Thymus (tissue), 14 donors: Measurements from ENCODE around the gene GSK3B. TPM values are rescaled to one million over a fixed set of nuclear protein-coding genes. Genes with fewer than 3 reads are reported as not detected.

Experiments
- DNase-seq, 9 donors: peaks; one replicate each; pipeline ENCODE4 v3.0.0-alpha.2; 2013; ENCODE audit warnings: low spot score in 9 of 9, low read depth in 6 of 9, missing footprints in 1 of 9
- H3K27ac ChIP-seq, 2 donors: one replicate each; pipeline ENCODE4 v1.5.1; 2013; ENCODE audit warnings: control low read depth in 1 of 2, low read depth in 1 of 2, low read length in 1 of 2, mild to moderate bottlenecking in 1 of 2, moderate library complexity in 1 of 2
- H3K27me3 ChIP-seq, 2 donors: one replicate each; pipeline ENCODE4 v1.5.1; 2013; ENCODE audit warnings: low read length in 1 of 2; ENCODE audit not compliant: control insufficient read depth in 2 of 2, insufficient read depth in 1 of 2
- H3K36me3 ChIP-seq, 2 donors: one replicate each; pipeline ENCODE4 v1.5.1; 2013; ENCODE audit warnings: low read length in 1 of 2, mild to moderate bottlenecking in 1 of 2, moderate library complexity in 1 of 2; ENCODE audit not compliant: control insufficient read depth in 2 of 2, insufficient read depth in 2 of 2
- H3K4me1 ChIP-seq, 2 donors: one replicate each; pipeline ENCODE4 v1.5.1; 2013; ENCODE audit warnings: low read length in 2 of 2; ENCODE audit not compliant: control insufficient read depth in 2 of 2, insufficient read depth in 2 of 2
- H3K4me3 ChIP-seq, 2 donors: one replicate each; pipeline ENCODE4 v1.5.1; 2013; ENCODE audit warnings: low read length in 2 of 2, control low read depth in 1 of 2, mild to moderate bottlenecking in 1 of 2
- H3K9me3 ChIP-seq, 2 donors: one replicate each; pipeline ENCODE4 v1.5.1; 2013; ENCODE audit warnings: low read length in 1 of 2, mild to moderate bottlenecking in 1 of 2; ENCODE audit not compliant: control insufficient read depth in 2 of 2, insufficient read depth in 1 of 2
- WGBS: extraction: QIAGEN DNeasy Blood & Tissue Kit; methylation state at CpG from one replicate; pipeline ENCODE4 v1.1.7; 2013; 5-methylcytosine and 5-hydroxymethylcytosine counted together
- long read RNA-seq, 10 donors: transcript quantifications; one replicate each; lab custom pipeline, GENCODE V29; 2026
- polyA plus RNA-seq: library from polyadenylated mRNA; stranded (reverse); fragments of 200-250 nt; gene quantifications from one replicate; pipeline ENCODE4 v1.2.3, GENCODE V29; 2013
- total RNA-seq: library from RNA; stranded (reverse); fragments of 120-200 nt; gene quantifications from one replicate; pipeline ENCODE4 v1.2.4, GENCODE V29; 2013
- donor health status: healthy.

Gene GSK3B
- total RNA-seq (34.0 TPM), polyA plus RNA-seq (10.9 TPM)
- long read RNA-seq, donor 1, full-length matches to known transcripts, result 2 of 2 reads
- long read RNA-seq, donor 1, partial matches to known transcripts, result 0 of 2 reads
- long read RNA-seq, donor 1, other reads (novel, unspliced or antisense), result 0 of 2 reads
- long read RNA-seq, donor 2, full-length matches to known transcripts, result 14 of 27 reads
- long read RNA-seq, donor 2, partial matches to known transcripts, result 13 of 27 reads
- long read RNA-seq, donor 2, other reads (novel, unspliced or antisense), result 0 of 27 reads
- long read RNA-seq, donor 3, full-length matches to known transcripts, result 5 of 5 reads
- long read RNA-seq, donor 3, partial matches to known transcripts, result 0 of 5 reads
- long read RNA-seq, donor 3, other reads (novel, unspliced or antisense), result 0 of 5 reads
- long read RNA-seq, donor 4, full-length matches to known transcripts, result 1 of 1 reads
- long read RNA-seq, donor 4, partial matches to known transcripts, result 0 of 1 reads
- long read RNA-seq, donor 4, other reads (novel, unspliced or antisense), result 0 of 1 reads
- long read RNA-seq, donor 5, full-length matches to known transcripts, result 6 of 6 reads
- long read RNA-seq, donor 5, partial matches to known transcripts, result 0 of 6 reads
- long read RNA-seq, donor 5, other reads (novel, unspliced or antisense), result 0 of 6 reads
- long read RNA-seq, donor 6, full-length matches to known transcripts, result 3 of 3 reads
- long read RNA-seq, donor 6, partial matches to known transcripts, result 0 of 3 reads
- long read RNA-seq, donor 6, other reads (novel, unspliced or antisense), result 0 of 3 reads
- long read RNA-seq, donor 7, full-length matches to known transcripts, result 2 of 13 reads
- long read RNA-seq, donor 7, partial matches to known transcripts, result 11 of 13 reads
- long read RNA-seq, donor 7, other reads (novel, unspliced or antisense), result 0 of 13 reads
- long read RNA-seq, donor 8, full-length matches to known transcripts, result 2 of 2 reads
- long read RNA-seq, donor 8, partial matches to known transcripts, result 0 of 2 reads
- long read RNA-seq, donor 8, other reads (novel, unspliced or antisense), result 0 of 2 reads
- long read RNA-seq, donor 9, full-length matches to known transcripts, result 3 of 3 reads
- long read RNA-seq, donor 9, partial matches to known transcripts, result 0 of 3 reads
- long read RNA-seq, donor 9, other reads (novel, unspliced or antisense), result 0 of 3 reads
- long read RNA-seq, donor 10, full-length matches to known transcripts, result 2 of 2 reads
- long read RNA-seq, donor 10, partial matches to known transcripts, result 0 of 2 reads
- long read RNA-seq, donor 10, other reads (novel, unspliced or antisense), result 0 of 2 reads

- WGBS, result under 1% methylated on average over 94 of the region's 94 CpGs
- H3K4me3 ChIP-seq, result peak within 1 kb of the TSS; percentile 73 to 87
- no peaks in the 10 kb centered on the region for H3K9me3 ChIP-seq
- H3K4me1 ChIP-seq, result peaks cover 9 to 13% of the 10 kb centered on the region in 2 donors
- H3K27ac ChIP-seq, result peak within 1 kb of the TSS; percentile 99
- peak in 8 of 9 donors; percentile 78 to 100 (median 99) for DNase-seq
- H3K36me3 ChIP-seq, result no peaks in the 10 kb centered on the region
- no peaks in the 10 kb centered on the region for H3K27me3 ChIP-seq
These were observed at the start of gene GSK3B for GRCh38 chr3:120093911-120094775. Gene GSK3B, minus strand, starts transcription at chr3:120094447. Its CDS starts 1,013 bp downstream, at chr3:120093434.

- Histone ChIP-seq H3K27ac (no peak overlapping the region), H3K27me3 (no peaks in the 10 kb centered on the region), H3K4me3 (no peak overlapping the region), H3K9me3 (peaks cover 0 to 3% of the 10 kb centered on the region in 2 donors), H3K36me3 (no peaks in the 10 kb centered on the region), H3K4me1 (peaks cover 13 to 21% of the 10 kb centered on the region in 2 donors)
- WGBS, result 99% methylated on average over 2 of the region's 2 CpGs
- no peak for DNase-seq
These were observed 49.4 kb upstream of the GSK3B start for GRCh38 chr3:120143676-120144075.

- H3K4me1 ChIP-seq, result peaks cover 3 to 7% of the 10 kb centered on the region in 2 donors
- peaks cover 0 to 3% of the 10 kb centered on the region in 2 donors for H3K9me3 ChIP-seq
- DNase-seq, result no peak
- H3K27me3 ChIP-seq, result no peaks in the 10 kb centered on the region
- no peak overlapping the region for H3K27ac ChIP-seq
- H3K36me3 ChIP-seq, result no peaks in the 10 kb centered on the region
- WGBS, result 95% methylated on average over 4 of the region's 4 CpGs
- H3K4me3 ChIP-seq, result no peak overlapping the region
These were observed 48.0 kb upstream of the GSK3B start for GRCh38 chr3:120142236-120142635.

- WGBS, result 98% methylated on average over 52 of the region's 52 CpGs
- DNase-seq, result no peak
- no peaks in the 10 kb centered on the region for H3K27me3 ChIP-seq
These were observed 46.0 kb upstream of the GSK3B start for GRCh38 chr3:120140098-120140742.

GRCh38 chr3:120139140-120139539, 44.9 kb upstream of the GSK3B start:
- Histone ChIP-seq H3K9me3 (peaks cover 0 to 3% of the 10 kb centered on the region in 2 donors), H3K4me1 (no peaks in the 10 kb centered on the region), H3K4me3 (no peak overlapping the region), H3K36me3 (no peaks in the 10 kb centered on the region), H3K27me3 (no peaks in the 10 kb centered on the region), H3K27ac (no peak overlapping the region)
- over 99% methylated on average over 4 of the region's 4 CpGs for WGBS
- no peak for DNase-seq

More at GRCh38 chr3:120140098-120140742, 46.0 kb upstream of the GSK3B start:
- Histone ChIP-seq H3K9me3 (peaks cover 0 to 3% of the 10 kb centered on the region in 2 donors), H3K4me1 (no peaks in the 10 kb centered on the region), H3K36me3 (no peaks in the 10 kb centered on the region), H3K27ac (no peak overlapping the region), H3K4me3 (no peak overlapping the region)

- 93% methylated on average over 2 of the region's 2 CpGs for WGBS
- H3K9me3 ChIP-seq, result peaks cover 0 to 3% of the 10 kb centered on the region in 2 donors
- no peaks in the 10 kb centered on the region for H3K36me3 ChIP-seq
- no peaks in the 10 kb centered on the region for H3K4me1 ChIP-seq
- no peaks in the 10 kb centered on the region for H3K27me3 ChIP-seq
- no peak overlapping the region for H3K27ac ChIP-seq
- DNase-seq, result no peak
- no peak overlapping the region for H3K4me3 ChIP-seq
These were observed 43.3 kb upstream of the GSK3B start for GRCh38 chr3:120137548-120137947.

- Histone ChIP-seq H3K27me3 (no peaks in the 10 kb centered on the region), H3K36me3 (no peaks in the 10 kb centered on the region), H3K9me3 (no peaks in the 10 kb centered on the region), H3K4me3 (no peak overlapping the region), H3K4me1 (peaks cover 0 to 8% of the 10 kb centered on the region in 2 donors), H3K27ac (no peak overlapping the region)
- peak in 3 of 9 donors; percentile 17 to 49 (median 24) for DNase-seq
- 68% methylated on average over 3 of the region's 3 CpGs for WGBS
These were observed 36.4 kb upstream of the GSK3B start for GRCh38 chr3:120130656-120131055.
